Measurements from ENCODE around the gene IGHMBP2.
"Not testable (repeated sequence)": the region's sequence is repeated elsewhere in the genome, so short reads cannot be mapped to it uniquely, and the experiment has no call there.

Gene IGHMBP2

GRCh38 chr11:68882391-68882790 is 21.3 kb upstream of the IGHMBP2 start:
- POLR2A ChIA-PET: no interaction called here
- no peak for TF ChIP-seq ARNT (IDR thresholded peaks at IDR 0.05)
- no peak for TF ChIP-seq ELF4 (IDR thresholded peaks at IDR 0.05)
- TF ChIP-seq SP1 (IDR thresholded peaks at IDR 0.05): no peak
- no peak for TF ChIP-seq ZNF384 (IDR thresholded peaks at IDR 0.05)
- TF ChIP-seq CTBP1 (IDR thresholded peaks at IDR 0.05; ENCODE audit: borderline replicate concordance): no peak
- CTCF ChIA-PET: no interaction called here
- DNase-seq (ENCODE audit: extremely low spot score): no peak

GRCh38 chr11:68884827-68885226 is 18.9 kb upstream of the IGHMBP2 start:
- DNase-seq (ENCODE audit: extremely low spot score); CTCF ChIA-PET; POLR2A ChIA-PET: not testable (repeated sequence)

- POLR2A ChIA-PET: no interaction called here
- CTCF ChIA-PET: interaction anchor here (0.7 kb wide), 1 partner anchor 15 kb away, joined by 4 read pairs; no protein-coding TSS in a partner anchor
- no peak for TF ChIP-seq NFRKB (IDR thresholded peaks at IDR 0.05)
- TF ChIP-seq SP1 (IDR thresholded peaks at IDR 0.05): no peak
- no peak for TF ChIP-seq FOXM1 (IDR thresholded peaks at IDR 0.05; ENCODE audit: borderline replicate concordance)
- TF ChIP-seq CTBP1 (IDR thresholded peaks at IDR 0.05; ENCODE audit: borderline replicate concordance): no peak
- TF ChIP-seq FOXK2 (IDR thresholded peaks at IDR 0.05): no peak
- TF ChIP-seq LEF1 (IDR thresholded peaks at IDR 0.05; ENCODE audit: borderline replicate concordance): no peak
- no peak for TF ChIP-seq PKNOX1 (IDR thresholded peaks at IDR 0.05)
- no peak for TF ChIP-seq SUZ12 (IDR thresholded peaks at IDR 0.05)
- TF ChIP-seq HDGF (IDR thresholded peaks at IDR 0.05; ENCODE audit: borderline replicate concordance): no peak
- TF ChIP-seq L3MBTL2 (conservative IDR thresholded peaks at IDR 0.05): no peak
- TF ChIP-seq FOXA1 (IDR thresholded peaks at IDR 0.05): no peak
- no peak for TF ChIP-seq BHLHE40 (IDR thresholded peaks at IDR 0.05; ENCODE audit: borderline replicate concordance)
- no peak for TF ChIP-seq ZNF384 (IDR thresholded peaks at IDR 0.05)
- peak; percentile 39 for DNase-seq (ENCODE audit: extremely low spot score)
Measured at GRCh38 chr11:68889948-68890446, 13.7 kb upstream of the IGHMBP2 start.

- ChIA-PET CTCF (interaction anchor here (0.6 kb wide), 1 partner anchor 91 kb away, joined by 3 read pairs; no protein-coding TSS in a partner anchor), POLR2A (no interaction called here)
- TF ChIP-seq ARNT (IDR thresholded peaks at IDR 0.05) (no peak), PKNOX1 (IDR thresholded peaks at IDR 0.05) (no peak), BHLHE40 (IDR thresholded peaks at IDR 0.05; ENCODE audit: borderline replicate concordance) (no peak), LEF1 (IDR thresholded peaks at IDR 0.05; ENCODE audit: borderline replicate concordance) (no peak), ZNF384 (IDR thresholded peaks at IDR 0.05) (no peak), L3MBTL2 (conservative IDR thresholded peaks at IDR 0.05) (no peak), NFRKB (IDR thresholded peaks at IDR 0.05) (no peak), SUZ12 (IDR thresholded peaks at IDR 0.05) (no peak)
- no peak for DNase-seq (ENCODE audit: extremely low spot score)
Measured at GRCh38 chr11:68890490-68891231, 13.0 kb upstream of the IGHMBP2 start.

- ChIA-PET CTCF (no interaction called here), POLR2A (no interaction called here)
- no peak for DNase-seq (ENCODE audit: extremely low spot score)
- TF ChIP-seq TARDBP (IDR thresholded peaks at IDR 0.05) (no peak), ZNF384 (IDR thresholded peaks at IDR 0.05) (no peak), PKNOX1 (IDR thresholded peaks at IDR 0.05) (no peak), SP1 (IDR thresholded peaks at IDR 0.05) (no peak), HDGF (IDR thresholded peaks at IDR 0.05; ENCODE audit: borderline replicate concordance) (no peak), FOXK2 (IDR thresholded peaks at IDR 0.05) (no peak), LEF1 (IDR thresholded peaks at IDR 0.05; ENCODE audit: borderline replicate concordance) (no peak), CTBP1 (IDR thresholded peaks at IDR 0.05; ENCODE audit: borderline replicate concordance) (no peak), FOXA1 (IDR thresholded peaks at IDR 0.05) (no peak), ARNT (IDR thresholded peaks at IDR 0.05) (no peak), SUZ12 (IDR thresholded peaks at IDR 0.05) (no peak), NFRKB (IDR thresholded peaks at IDR 0.05) (no peak), L3MBTL2 (conservative IDR thresholded peaks at IDR 0.05) (no peak), FOXM1 (IDR thresholded peaks at IDR 0.05; ENCODE audit: borderline replicate concordance) (no peak), BHLHE40 (IDR thresholded peaks at IDR 0.05; ENCODE audit: borderline replicate concordance) (no peak)
Measured at GRCh38 chr11:68891351-68891948, 12.2 kb upstream of the IGHMBP2 start.

- no peak for DNase-seq (ENCODE audit: extremely low spot score)
- CTCF ChIA-PET: no interaction called here
- no peak for TF ChIP-seq BHLHE40 (IDR thresholded peaks at IDR 0.05; ENCODE audit: borderline replicate concordance)
- no peak for TF ChIP-seq TARDBP (IDR thresholded peaks at IDR 0.05)
- no peak for TF ChIP-seq FOXM1 (IDR thresholded peaks at IDR 0.05; ENCODE audit: borderline replicate concordance)
- TF ChIP-seq SP1 (IDR thresholded peaks at IDR 0.05): no peak
- no peak for TF ChIP-seq NFRKB (IDR thresholded peaks at IDR 0.05)
- no peak for TF ChIP-seq CTBP1 (IDR thresholded peaks at IDR 0.05; ENCODE audit: borderline replicate concordance)
- no peak for TF ChIP-seq FOXK2 (IDR thresholded peaks at IDR 0.05)
- TF ChIP-seq ZNF384 (IDR thresholded peaks at IDR 0.05): no peak
- TF ChIP-seq SUZ12 (IDR thresholded peaks at IDR 0.05): no peak
- no peak for TF ChIP-seq L3MBTL2 (conservative IDR thresholded peaks at IDR 0.05)
- no peak for TF ChIP-seq LEF1 (IDR thresholded peaks at IDR 0.05; ENCODE audit: borderline replicate concordance)
- no peak for TF ChIP-seq ARNT (IDR thresholded peaks at IDR 0.05)
- no peak for TF ChIP-seq ELF4 (IDR thresholded peaks at IDR 0.05)
- TF ChIP-seq PKNOX1 (IDR thresholded peaks at IDR 0.05): no peak
- TF ChIP-seq HDGF (IDR thresholded peaks at IDR 0.05; ENCODE audit: borderline replicate concordance): no peak
- TF ChIP-seq FOXA1 (IDR thresholded peaks at IDR 0.05): no peak
- POLR2A ChIA-PET: no interaction called here
Measured at GRCh38 chr11:68892576-68892975, 11.1 kb upstream of the IGHMBP2 start.
